Upper lobe of right lung (tissue), 1 donor: ENCODE data around the gene XPO1. TPM values are rescaled to one million over a fixed set of nuclear protein-coding genes. Genes with fewer than 3 reads are reported as not detected.

Experiments used
- total RNA-seq: library from RNA; stranded (reverse); fragmentation: NEBNext Ultra II Directional; extraction: Animal tissue kit (Norgen Biotek cat#: 25700); gene quantifications from one replicate; pipeline ENCODE4 v1.2.1, GENCODE V29; 2021
- donor health status: DM: no; HTN: yes; CAD: no; lungs with severe emphysema.

XPO1 gene
- total RNA-seq, 1 donor from 2014 or later, result 98.9 TPM

Other genes with a start within 250 kb of the XPO1 start
- gene USP34, start 67.3 kb downstream of the XPO1 start, total RNA-seq, result 112 TPM